Sigmoid colon (tissue), 7 donors: ENCODE measurements around the gene ATP10A. TPM values are rescaled to one million over a fixed set of nuclear protein-coding genes. Genes with fewer than 3 reads are reported as not detected.

Experiments
- DNase-seq: peaks from one replicate; pipeline ENCODE4 v3.0.0-alpha.2; 2019
- H3K27ac ChIP-seq, 4 donors: fragments of 200-600 bp; sonication (generic); one replicate each; pipeline ENCODE4 v1.5.1; 2016 to 2019; ENCODE audit warnings: mild to moderate bottlenecking in 1 of 4
- H3K27me3 ChIP-seq, 3 donors: fragments of 200-600 bp; sonication (generic); one replicate each; pipeline ENCODE4 v1.5.1; 2019; ENCODE audit warnings: mild to moderate bottlenecking in 1 of 3
- H3K36me3 ChIP-seq, 4 donors: fragments of 200-600 bp; sonication (generic); one replicate each; pipeline ENCODE4 v1.5.1; 2016 to 2019
- H3K4me1 ChIP-seq, 4 donors: fragments of 200-600 bp; sonication (generic); one replicate each; pipeline ENCODE4 v1.5.1; 2017 to 2019
- H3K4me3 ChIP-seq, 4 donors: fragments of 200-600 bp; sonication (generic); one replicate each; pipeline ENCODE4 v1.5.1; 2017 to 2019; ENCODE audit warnings: mild to moderate bottlenecking in 2 of 4, moderate library complexity in 1 of 4
- H3K9me3 ChIP-seq, 4 donors: fragments of 200-600 bp in 3 of 4; sonication (generic) in 3 of 4; one replicate each; pipeline versions ENCODE4 v1.5.1 to v1.6.1; 2013 to 2019
- EP300 ChIP-seq, 4 donors: sonication (generic); formaldehyde crosslinking; IDR thresholded peaks; one replicate each; pipeline ENCODE4 v1.6.1; 2017; ENCODE audit warnings: antibody characterized with exemption in 4 of 4
- POLR2A ChIP-seq, 2 donors: fragments of 450-650 bp; IDR thresholded peaks; one replicate each; pipeline ENCODE4 v1.6.1; 2016; ENCODE audit warnings: antibody characterized with exemption in 2 of 2, mild to moderate bottlenecking in 2 of 2, moderate library complexity in 2 of 2
- POLR2AphosphoS5 ChIP-seq, 4 donors: sonication (generic); formaldehyde crosslinking; IDR thresholded peaks; one replicate each; pipeline ENCODE4 v1.6.1; 2017; ENCODE audit warnings: antibody characterized with exemption in 4 of 4
- WGBS, 2 donors: extraction: QIAGEN DNeasy Blood & Tissue Kit; methylation state at CpG; one replicate each; pipeline ENCODE4 v1.1.7; 2013; 5-methylcytosine and 5-hydroxymethylcytosine counted together
- intact Hi-C: fragments of 100-400 bp; cut with DNase I; formaldehyde crosslinking; loops from one replicate; pipeline ENCODE4 v1.15.1; 2023
- polyA plus RNA-seq, 3 donors: library from polyadenylated mRNA; stranded (reverse); fragments of 200-250 nt; gene quantifications; one replicate each; pipeline ENCODE4 v1.2.3, GENCODE V29; 2013
- total RNA-seq, 4 donors: library from RNA; depleted of rRNA; stranded (reverse); fragments of >200 nt; gene quantifications; one replicate each; pipeline ENCODE4 v1.1.0, GENCODE V29; 2016
- TF ChIP-seq, protein P1 (sequence below), 4 experiments: fragments of 450-650 bp in 3 of 4; fragments of 200-600 bp in 1 of 4; IDR thresholded peaks; one replicate each; pipeline ENCODE4 v1.5.1; 2016 to 2019; ENCODE audit warnings: antibody characterized with exemption in 4 of 4, mild to moderate bottlenecking in 3 of 4, moderate library complexity in 2 of 4
- donor health status: healthy with polysubstance abuse.
- donor health status: Bipolar disorder and iron deficiency.
- donor health status: healthy.

Gene ATP10A
- total and polyA plus RNA-seq, 7 donors = 0.23 to 7.7 (median 2.9) TPM

DNA sequence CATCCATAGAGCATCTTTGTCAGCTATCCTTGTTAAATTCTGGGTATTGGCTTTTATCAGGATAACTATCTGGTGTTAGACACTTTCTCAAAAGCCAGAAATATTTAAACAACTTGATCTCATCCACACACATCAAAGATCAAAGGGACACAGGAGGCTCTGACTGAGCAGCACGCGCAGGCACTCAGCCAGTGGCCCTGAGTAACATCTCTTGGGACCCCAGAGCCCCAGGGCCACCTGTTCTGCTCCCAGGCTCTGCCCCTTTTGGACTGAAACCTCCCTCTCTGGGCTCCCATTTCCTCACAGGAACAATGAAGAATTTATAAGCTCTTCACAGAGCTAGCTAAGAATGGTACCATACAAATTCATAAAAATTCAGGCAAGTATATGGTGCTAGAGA is 16.1 kb downstream of the ATP10A start:
- peak overlapping the region in 2 of 4 donors; percentile 47 to 91 for H3K27ac ChIP-seq
- 40 to 89% methylated on average over 2 of the region's 2 CpGs for WGBS, 2 donors
- intact Hi-C loops = no loop called here
- TF ChIP-seq POLR2AphosphoS5 (IDR thresholded peaks at IDR 0.05) (no peak), EP300 (IDR thresholded peaks at IDR 0.05) (no peak), POLR2A (IDR thresholded peaks at IDR 0.05) (no peak)
- TF ChIP-seq, protein P1, sequence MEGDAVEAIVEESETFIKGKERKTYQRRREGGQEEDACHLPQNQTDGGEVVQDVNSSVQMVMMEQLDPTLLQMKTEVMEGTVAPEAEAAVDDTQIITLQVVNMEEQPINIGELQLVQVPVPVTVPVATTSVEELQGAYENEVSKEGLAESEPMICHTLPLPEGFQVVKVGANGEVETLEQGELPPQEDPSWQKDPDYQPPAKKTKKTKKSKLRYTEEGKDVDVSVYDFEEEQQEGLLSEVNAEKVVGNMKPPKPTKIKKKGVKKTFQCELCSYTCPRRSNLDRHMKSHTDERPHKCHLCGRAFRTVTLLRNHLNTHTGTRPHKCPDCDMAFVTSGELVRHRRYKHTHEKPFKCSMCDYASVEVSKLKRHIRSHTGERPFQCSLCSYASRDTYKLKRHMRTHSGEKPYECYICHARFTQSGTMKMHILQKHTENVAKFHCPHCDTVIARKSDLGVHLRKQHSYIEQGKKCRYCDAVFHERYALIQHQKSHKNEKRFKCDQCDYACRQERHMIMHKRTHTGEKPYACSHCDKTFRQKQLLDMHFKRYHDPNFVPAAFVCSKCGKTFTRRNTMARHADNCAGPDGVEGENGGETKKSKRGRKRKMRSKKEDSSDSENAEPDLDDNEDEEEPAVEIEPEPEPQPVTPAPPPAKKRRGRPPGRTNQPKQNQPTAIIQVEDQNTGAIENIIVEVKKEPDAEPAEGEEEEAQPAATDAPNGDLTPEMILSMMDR (IDR thresholded peaks at IDR 0.05) = no peak
- H3K9me3 ChIP-seq = no peaks in the 10 kb centered on the region
- H3K36me3 ChIP-seq = no peaks in the 10 kb centered on the region
- DNase-seq = no peak
- H3K4me1 ChIP-seq = peaks cover 0 to 59% (median 31%) of the 10 kb centered on the region in 4 donors
- H3K27me3 ChIP-seq = no peaks in the 10 kb centered on the region
- no peak overlapping the region for H3K4me3 ChIP-seq

DNA sequence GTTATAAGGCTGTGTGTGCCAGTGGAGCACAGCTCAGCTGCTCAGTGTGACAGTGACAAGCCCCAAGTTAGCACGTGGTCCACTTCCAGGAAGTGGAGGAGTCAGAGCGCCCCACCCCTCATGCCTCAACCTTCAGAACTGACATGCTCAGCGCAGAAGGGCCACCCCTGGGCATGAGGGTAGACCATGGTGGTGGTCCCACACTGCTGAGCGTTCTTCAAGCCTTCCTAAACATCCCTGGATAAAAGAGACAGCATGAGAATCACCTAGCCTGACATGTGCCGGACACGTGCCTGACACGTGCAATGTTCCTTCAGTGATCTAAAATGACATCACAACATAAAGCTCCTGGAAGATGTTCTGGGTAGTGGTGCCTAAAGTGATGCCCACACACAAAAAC is 16.8 kb downstream of the ATP10A start:
- Histone ChIP-seq H3K9me3 (no peaks in the 10 kb centered on the region), H3K4me3 (no peak overlapping the region), H3K27me3 (no peaks in the 10 kb centered on the region), H3K4me1 (peaks cover 0 to 59% (median 30%) of the 10 kb centered on the region in 4 donors), H3K36me3 (no peaks in the 10 kb centered on the region), H3K27ac (peak overlapping the region in 1 of 4 donors; percentile 67)
- DNase-seq = no peak
- 65 to 67% methylated on average over 7 of the region's 7 CpGs for WGBS, 2 donors
- intact Hi-C loops = no loop called here
- no peak for TF ChIP-seq EP300 (IDR thresholded peaks at IDR 0.05)
- no peak for TF ChIP-seq POLR2AphosphoS5 (IDR thresholded peaks at IDR 0.05)
- no peak for TF ChIP-seq POLR2A (IDR thresholded peaks at IDR 0.05)

DNA sequence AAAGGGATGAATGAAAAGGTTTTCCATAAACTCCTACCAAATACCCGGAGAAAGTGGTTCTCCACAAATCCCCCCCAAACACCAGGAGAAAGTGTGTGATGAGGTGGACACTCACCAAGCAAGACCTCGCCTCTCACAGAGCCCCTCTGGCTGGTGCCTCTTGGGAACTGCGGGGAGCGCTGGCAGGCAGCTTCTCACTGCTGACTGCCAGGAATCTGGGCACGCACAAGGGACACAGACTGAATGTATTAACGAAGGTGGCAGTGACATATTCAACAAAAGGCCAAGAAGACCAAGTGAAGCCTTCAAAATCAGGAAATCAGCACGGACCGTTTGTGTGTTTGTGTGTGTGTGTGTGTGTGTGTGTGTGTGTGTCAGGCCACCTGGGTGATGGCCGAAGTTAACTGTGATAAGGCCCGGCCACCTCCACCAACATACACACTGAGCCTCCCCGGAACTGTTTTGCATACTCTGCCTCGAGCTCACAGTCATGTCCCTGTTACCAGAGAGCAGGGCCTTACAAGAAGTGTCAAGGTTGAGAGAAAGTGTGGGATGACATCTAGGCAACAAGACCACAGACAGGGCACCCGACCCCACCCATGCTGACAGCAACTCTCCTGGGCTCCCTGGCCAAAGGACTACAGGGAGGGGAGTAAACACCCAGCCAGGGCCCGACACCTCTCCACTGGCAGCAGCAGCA is 18.0 kb downstream of the ATP10A start:
- TF ChIP-seq POLR2AphosphoS5 (IDR thresholded peaks at IDR 0.05) (no peak), EP300 (IDR thresholded peaks at IDR 0.05) (no peak), POLR2A (IDR thresholded peaks at IDR 0.05) (no peak)
- TF ChIP-seq, protein P1 (IDR thresholded peaks at IDR 0.05) = no peak
- Histone ChIP-seq H3K27ac (peak overlapping the region in 2 of 4 donors; percentile 67 to 68), H3K27me3 (no peaks in the 10 kb centered on the region), H3K36me3 (no peaks in the 10 kb centered on the region), H3K4me1 (peaks cover 0 to 48% (median 22%) of the 10 kb centered on the region in 4 donors), H3K9me3 (no peaks in the 10 kb centered on the region), H3K4me3 (no peak overlapping the region)
- intact Hi-C loops = no loop called here
- no peak for DNase-seq
- WGBS, 2 donors = 86 to 89% methylated on average over 14 of the region's 14 CpGs

DNA sequence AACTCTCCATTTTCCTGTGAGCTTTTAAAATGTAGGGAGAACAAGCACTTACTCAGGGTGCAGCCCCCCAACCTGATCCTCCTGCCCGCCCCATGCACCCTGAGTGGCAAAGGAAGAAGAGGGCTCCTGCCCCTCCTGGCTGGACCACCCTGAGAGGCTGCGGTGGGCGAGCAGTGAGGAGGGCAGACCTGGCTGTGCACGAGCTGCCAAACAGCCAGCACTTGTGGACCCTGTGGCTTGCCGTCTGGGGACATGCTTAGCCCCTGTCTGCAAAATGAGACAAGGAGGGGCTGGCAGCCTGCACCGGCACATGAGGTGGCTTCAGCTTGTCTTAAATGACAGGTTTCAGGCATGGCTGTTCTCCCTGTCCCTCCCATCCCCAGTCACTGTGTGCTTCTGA is 18.6 kb downstream of the ATP10A start:
- H3K9me3 ChIP-seq = no peaks in the 10 kb centered on the region
- DNase-seq = no peak
- intact Hi-C loops = no loop called here
- TF ChIP-seq POLR2AphosphoS5 (IDR thresholded peaks at IDR 0.05) (no peak), POLR2A (IDR thresholded peaks at IDR 0.05) (no peak), EP300 (IDR thresholded peaks at IDR 0.05) (no peak)
- TF ChIP-seq, protein P1 (IDR thresholded peaks at IDR 0.05) = no peak
- WGBS, 2 donors = 89 to 94% methylated on average over 6 of the region's 6 CpGs
- H3K27me3 ChIP-seq = no peaks in the 10 kb centered on the region
- no peaks in the 10 kb centered on the region for H3K36me3 ChIP-seq
- H3K27ac ChIP-seq = peak overlapping the region in 2 of 4 donors; percentile 67 to 68
- H3K4me1 ChIP-seq = peaks cover 0 to 42% (median 16%) of the 10 kb centered on the region in 4 donors
- no peak overlapping the region for H3K4me3 ChIP-seq

DNA sequence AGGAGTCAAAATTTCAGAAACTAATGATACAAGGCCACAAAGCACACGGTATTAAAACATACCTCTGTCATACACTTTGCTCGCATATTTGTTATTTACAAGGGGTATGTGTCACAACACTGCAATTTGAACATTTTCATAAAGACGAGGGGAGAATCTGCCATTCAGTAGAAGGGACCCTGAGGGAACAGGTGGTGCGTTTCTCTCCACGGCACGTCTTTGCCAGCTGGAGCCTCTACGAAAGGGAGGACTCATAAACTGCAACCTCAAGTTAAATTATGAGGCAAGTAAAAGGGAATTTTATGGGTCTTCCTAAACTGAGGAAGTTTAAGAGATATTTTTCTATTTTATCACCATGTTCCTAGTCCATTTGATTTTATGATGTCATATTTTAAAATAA is 19.1 kb downstream of the ATP10A start:
- no peak for DNase-seq
- H3K36me3 ChIP-seq = no peaks in the 10 kb centered on the region
- H3K9me3 ChIP-seq = no peaks in the 10 kb centered on the region
- WGBS, 2 donors = 89 to 92% methylated on average over 7 of the region's 7 CpGs
- H3K27ac ChIP-seq = peak overlapping the region in 3 of 4 donors; percentile 13 to 68 (median 67)
- H3K4me1 ChIP-seq = peaks cover 0 to 38% (median 12%) of the 10 kb centered on the region in 4 donors
- intact Hi-C loops = no loop called here
- H3K27me3 ChIP-seq = no peaks in the 10 kb centered on the region
- TF ChIP-seq POLR2A (IDR thresholded peaks at IDR 0.05) = no peak
- TF ChIP-seq EP300 (IDR thresholded peaks at IDR 0.05) = no peak
- TF ChIP-seq, protein P1 (IDR thresholded peaks at IDR 0.05) = no peak
- no peak for TF ChIP-seq POLR2AphosphoS5 (IDR thresholded peaks at IDR 0.05)
- H3K4me3 ChIP-seq = no peak overlapping the region
